CD4-positive, alpha-beta T cell (primary cell): Measurements from ENCODE around the gene IDUA. TPM values are rescaled to one million over a fixed set of nuclear protein-coding genes. Genes with fewer than 3 reads are reported as not detected.

Experiments
- ATAC-seq: fragments of 200-7000 bp; cut with Tn5 transposase; one replicate; pipeline ENCODE4 v1.10.0; 2022; ENCODE audit warnings: mild to moderate bottlenecking; ENCODE audit not compliant: poor library complexity
- CTCF ChIA-PET: fragments of 350-600 bp; sonication (Branson Sonifier 250); formaldehyde crosslinking; loops from one replicate; lab custom pipeline; 2021; ENCODE audit warnings: antibody characterized with exemption, inconsistent platforms; lab: Charles Lee
- POLR2A ChIA-PET: fragments of 350-600 bp; sonication (Branson Sonifier 250); formaldehyde crosslinking; loops from one replicate; lab custom pipeline; 2021; ENCODE audit warnings: antibody characterized with exemption, inconsistent platforms; lab: Charles Lee
- DNase-seq, 14 experiments: peaks; one replicate each; pipeline ENCODE4 v3.0.0-alpha.2; 2013 to 2020; ENCODE audit warnings: mixed read lengths in 2 of 14
- H3K27ac ChIP-seq, 2 donors: one replicate each; pipeline versions ENCODE4 v1.5.1 to v1.7.0; 2013; ENCODE audit warnings: low read length in 2 of 2, low read depth in 1 of 2, mild to moderate bottlenecking in 1 of 2
- H3K27me3 ChIP-seq, 2 experiments: 1 replicate in 1 of 2; 2 replicates in 1 of 2; pipeline versions ENCODE4 v1.6.1 to v1.7.0; 2013; ENCODE audit warnings: low read length in 2 of 2, control low read depth in 1 of 2, mild to moderate bottlenecking in 1 of 2, moderate library complexity in 1 of 2; ENCODE audit not compliant: insufficient read depth in 2 of 2, control insufficient read depth in 1 of 2
- H3K36me3 ChIP-seq: one replicate; pipeline ENCODE4 v1.6.1; 2013; ENCODE audit warnings: low read length, control low read depth; ENCODE audit not compliant: insufficient read depth
- H3K4me1 ChIP-seq: one replicate; pipeline ENCODE4 v1.6.1; 2013; ENCODE audit warnings: low read length, control low read depth; ENCODE audit not compliant: insufficient read depth
- H3K4me3 ChIP-seq: one replicate; pipeline ENCODE4 v1.5.1; 2013; ENCODE audit warnings: mild to moderate bottlenecking, low read length, moderate library complexity
- H3K9me3 ChIP-seq, 2 experiments: 1 replicate in 1 of 2; 2 replicates in 1 of 2; pipeline versions ENCODE4 v1.6.1 to v1.7.0; 2013; ENCODE audit warnings: low read length in 2 of 2, mild to moderate bottlenecking in 2 of 2, control low read depth in 1 of 2, moderate library complexity in 1 of 2; ENCODE audit not compliant: control insufficient read depth in 1 of 2, insufficient read depth in 1 of 2
- H3K27ac Mint-ChIP-seq: one replicate; pipeline ENCODE4 v1.8.0; 2020; ENCODE audit warnings: mixed read lengths
- H3K27me3 Mint-ChIP-seq: one replicate; pipeline ENCODE4 v1.8.0; 2021; ENCODE audit warnings: mixed read lengths
- H3K36me3 Mint-ChIP-seq: one replicate; pipeline ENCODE4 v1.8.0; 2021; ENCODE audit warnings: low read depth, mixed read lengths
- H3K4me1 Mint-ChIP-seq: one replicate; pipeline ENCODE4 v1.8.0; 2021; ENCODE audit warnings: low read depth, mixed read lengths
- H3K4me3 Mint-ChIP-seq: one replicate; pipeline ENCODE4 v1.8.0; 2020; ENCODE audit warnings: mild to moderate bottlenecking, mixed read lengths
- H3K9me3 Mint-ChIP-seq: one replicate; pipeline ENCODE4 v1.8.0; 2020; ENCODE audit warnings: mixed read lengths
- intact Hi-C, 2 experiments: fragments of 100-400 bp; cut with DNase I in 1 of 2; cut with micrococcal nuclease in 1 of 2; formaldehyde crosslinking; loops; one replicate each; pipeline versions ENCODE4 v1.15.1 to v1.9.0; 2023 to 2025; cut with DNase I, micrococcal nuclease
- total RNA-seq, 174 experiments: library from RNA in 2 of 174; stranded (reverse) in 2 of 174; gene quantifications; one replicate each; pipeline ENCODE4 v1.2.3 and lab custom pipeline; 2021 to 2026
- TF ChIP-seq, protein P1 (sequence below): fragments of 200-600 bp; IDR thresholded peaks from one replicate; pipeline ENCODE4 v1.8.0; 2022; ENCODE audit warnings: antibody characterized with exemption, mild to moderate bottlenecking

The IDUA gene
- total RNA-seq, 2 experiments from 2014 or later, result 70.2 to 77.8 TPM

DNA sequence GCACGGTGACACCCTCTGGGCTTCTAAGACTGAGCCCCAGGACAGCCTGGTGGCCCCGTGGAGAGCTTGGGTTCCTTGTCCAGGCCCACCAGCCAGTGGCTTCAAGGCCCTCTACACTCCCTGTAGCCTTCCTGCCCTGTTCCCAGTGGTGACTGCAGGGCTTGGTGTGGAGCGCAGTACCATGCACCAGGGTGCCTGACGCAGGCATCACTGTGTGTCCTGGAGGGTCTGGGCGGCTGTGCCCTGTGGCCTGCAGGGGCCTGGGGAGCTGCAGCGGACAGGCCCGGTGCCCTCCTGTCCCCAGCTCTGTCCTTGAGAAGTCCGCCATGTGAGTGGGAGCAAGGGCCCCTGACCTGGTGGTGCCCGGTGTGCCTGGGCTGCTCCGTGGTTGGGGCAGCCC lies 28.9 kb downstream of the IDUA start:
- ATAC-seq (no peak), DNase-seq (no peak)
- no peaks in the 10 kb centered on the region for H3K36me3 ChIP-seq
- ChIA-PET CTCF (no interaction called here), POLR2A (no interaction called here)
- Mint-ChIP-seq H3K4me3 (no peak overlapping the region), H3K27ac (no peak overlapping the region), H3K27me3 (peaks cover under 1% of the 10 kb centered on the region), H3K9me3 (no peaks in the 10 kb centered on the region), H3K4me1 (peaks cover 7% of the 10 kb centered on the region), H3K36me3 (peaks cover under 1% of the 10 kb centered on the region)
- TF ChIP-seq, protein P1, sequence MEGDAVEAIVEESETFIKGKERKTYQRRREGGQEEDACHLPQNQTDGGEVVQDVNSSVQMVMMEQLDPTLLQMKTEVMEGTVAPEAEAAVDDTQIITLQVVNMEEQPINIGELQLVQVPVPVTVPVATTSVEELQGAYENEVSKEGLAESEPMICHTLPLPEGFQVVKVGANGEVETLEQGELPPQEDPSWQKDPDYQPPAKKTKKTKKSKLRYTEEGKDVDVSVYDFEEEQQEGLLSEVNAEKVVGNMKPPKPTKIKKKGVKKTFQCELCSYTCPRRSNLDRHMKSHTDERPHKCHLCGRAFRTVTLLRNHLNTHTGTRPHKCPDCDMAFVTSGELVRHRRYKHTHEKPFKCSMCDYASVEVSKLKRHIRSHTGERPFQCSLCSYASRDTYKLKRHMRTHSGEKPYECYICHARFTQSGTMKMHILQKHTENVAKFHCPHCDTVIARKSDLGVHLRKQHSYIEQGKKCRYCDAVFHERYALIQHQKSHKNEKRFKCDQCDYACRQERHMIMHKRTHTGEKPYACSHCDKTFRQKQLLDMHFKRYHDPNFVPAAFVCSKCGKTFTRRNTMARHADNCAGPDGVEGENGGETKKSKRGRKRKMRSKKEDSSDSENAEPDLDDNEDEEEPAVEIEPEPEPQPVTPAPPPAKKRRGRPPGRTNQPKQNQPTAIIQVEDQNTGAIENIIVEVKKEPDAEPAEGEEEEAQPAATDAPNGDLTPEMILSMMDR, result no peak
- H3K4me3 ChIP-seq, result no peak overlapping the region
- no peaks in the 10 kb centered on the region for H3K9me3 ChIP-seq
- no peak overlapping the region for H3K27ac ChIP-seq
- intact Hi-C loops, result no loop called here
- no peaks in the 10 kb centered on the region for H3K27me3 ChIP-seq
- peaks cover 25% of the 10 kb centered on the region for H3K4me1 ChIP-seq

DNA sequence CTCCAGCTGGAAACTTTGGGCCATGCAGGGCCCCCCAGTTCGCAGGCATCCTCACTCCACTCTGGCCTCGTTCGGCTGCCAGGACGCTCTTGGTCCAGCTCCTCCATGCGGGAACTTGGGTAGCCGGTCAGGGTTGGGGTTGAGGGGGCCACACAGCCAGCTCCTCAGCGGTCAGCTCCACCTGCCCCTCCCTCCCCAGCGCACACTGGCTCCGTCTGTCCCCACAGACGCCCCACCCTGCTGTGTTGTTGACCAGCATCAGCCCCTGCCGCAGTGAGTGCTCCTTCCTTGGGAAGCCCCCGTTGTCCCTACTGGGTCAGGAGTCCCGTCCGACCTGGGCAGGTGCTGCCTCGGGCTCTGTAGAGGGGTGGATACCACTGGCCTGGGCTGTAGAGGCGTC lies 30.4 kb downstream of the IDUA start:
- Mint-ChIP-seq H3K36me3 (no peaks in the 10 kb centered on the region), H3K27ac (no peak overlapping the region), H3K27me3 (no peaks in the 10 kb centered on the region), H3K4me3 (no peak overlapping the region), H3K9me3 (no peaks in the 10 kb centered on the region), H3K4me1 (peaks cover 5% of the 10 kb centered on the region)
- H3K27ac ChIP-seq, result no peak overlapping the region
- peaks cover 19% of the 10 kb centered on the region for H3K4me1 ChIP-seq
- ATAC-seq (no peak), DNase-seq (no peak)
- intact Hi-C loops, result no loop called here
- H3K27me3 ChIP-seq, result no peaks in the 10 kb centered on the region
- ChIA-PET CTCF (no interaction called here), POLR2A (no interaction called here)
- no peak overlapping the region for H3K4me3 ChIP-seq
- no peaks in the 10 kb centered on the region for H3K36me3 ChIP-seq
- TF ChIP-seq, protein P1, result no peak
- no peaks in the 10 kb centered on the region for H3K9me3 ChIP-seq

DNA sequence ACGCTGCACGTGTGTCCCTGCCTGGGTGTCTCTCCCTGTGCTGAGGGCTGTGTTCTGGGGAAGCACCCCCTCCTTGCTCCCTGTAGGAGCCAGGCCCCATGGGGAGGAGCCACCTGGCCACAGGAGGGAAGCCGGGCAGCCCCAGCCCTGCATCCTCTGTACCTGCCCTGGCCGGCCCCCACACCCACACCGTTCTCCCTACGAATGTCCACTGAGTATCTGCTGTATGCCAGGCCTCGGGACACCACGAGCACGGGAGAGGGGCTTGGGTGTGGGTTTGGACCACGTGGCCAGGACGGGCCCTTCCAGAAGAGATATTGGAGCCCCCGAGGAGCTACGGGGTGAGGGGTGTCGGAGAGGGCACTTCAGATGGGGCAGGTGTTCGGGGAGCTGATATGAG lies 30.9 kb downstream of the IDUA start:
- Histone ChIP-seq H3K36me3 (no peaks in the 10 kb centered on the region), H3K9me3 (no peaks in the 10 kb centered on the region), H3K4me3 (no peak overlapping the region), H3K27me3 (no peaks in the 10 kb centered on the region), H3K27ac (no peak overlapping the region), H3K4me1 (peaks cover 15% of the 10 kb centered on the region)
- no peaks in the 10 kb centered on the region for H3K36me3 Mint-ChIP-seq
- DNase-seq, result no peak
- CTCF ChIA-PET, result no interaction called here
- H3K4me3 Mint-ChIP-seq, result no peak overlapping the region
- H3K9me3 Mint-ChIP-seq, result no peaks in the 10 kb centered on the region
- no peak overlapping the region for H3K27ac Mint-ChIP-seq
- POLR2A ChIA-PET, result no interaction called here
- peaks cover 5% of the 10 kb centered on the region for H3K4me1 Mint-ChIP-seq
- TF ChIP-seq, protein P1, result no peak
- intact Hi-C loops, result no loop called here
- H3K27me3 Mint-ChIP-seq, result no peaks in the 10 kb centered on the region
- ATAC-seq, result no peak
